GM18508 (cell line): ENCODE data around the gene ST6GALNAC4.
"Not testable (repeated sequence)": the region's sequence is repeated elsewhere in the genome, so short reads cannot be mapped to it uniquely, and the experiment has no call there.

ENCODE experiments used
- ATAC-seq: cut with Tn5 transposase; IDR thresholded peaks from one replicate; pipeline ENCODE4 v1.9.1; 2021; ENCODE audit warnings: moderate number of reproducible peaks; ENCODE audit not compliant: insufficient read depth, unreplicated experiment

The ST6GALNAC4 gene

GRCh38 chr9:127874301-127875221 is 42.3 kb downstream of the ST6GALNAC4 start:
- no peak for ATAC-seq

GRCh38 chr9:127873886-127874285 is 43.0 kb downstream of the ST6GALNAC4 start:
- ATAC-seq, result no peak

GRCh38 chr9:127873223-127873691 is 43.6 kb downstream of the ST6GALNAC4 start:
- no peak for ATAC-seq

GRCh38 chr9:127872369-127873222 is 44.2 kb downstream of the ST6GALNAC4 start:
- no peak for ATAC-seq

- ATAC-seq, result no peak
Measured at GRCh38 chr9:127871531-127871930, 45.3 kb downstream of the ST6GALNAC4 start.

- no peak for ATAC-seq
Measured at GRCh38 chr9:127870887-127871286, 46.0 kb downstream of the ST6GALNAC4 start.

- ATAC-seq, result not testable (repeated sequence)
Measured at GRCh38 chr9:127870153-127870491, 46.7 kb downstream of the ST6GALNAC4 start.

- ATAC-seq, result no peak
Measured at GRCh38 chr9:127869310-127870152, 47.3 kb downstream of the ST6GALNAC4 start.

- no peak for ATAC-seq
Measured at GRCh38 chr9:127868278-127868902, 48.5 kb downstream of the ST6GALNAC4 start.

GRCh38 chr9:127867356-127868277 is 49.2 kb downstream of the ST6GALNAC4 start:
- ATAC-seq, result no peak

GRCh38 chr9:127866535-127866934 is 50.3 kb downstream of the ST6GALNAC4 start:
- ATAC-seq, result no peak

- ATAC-seq, result no peak
Measured at GRCh38 chr9:127865645-127866464, 51.0 kb downstream of the ST6GALNAC4 start.

- ATAC-seq, result no peak
Measured at GRCh38 chr9:127863191-127863621, 53.6 kb downstream of the ST6GALNAC4 start.

- no peak for ATAC-seq
Measured at GRCh38 chr9:127862075-127863011, 54.5 kb downstream of the ST6GALNAC4 start.

GRCh38 chr9:127860779-127861178 is 56.1 kb downstream of the ST6GALNAC4 start:
- no peak for ATAC-seq

- ATAC-seq, result no peak
Measured at GRCh38 chr9:127860260-127860659, 56.6 kb downstream of the ST6GALNAC4 start.

GRCh38 chr9:127858041-127858512 is 58.8 kb downstream of the ST6GALNAC4 start:
- ATAC-seq, result no peak
